Measurements from ENCODE around the gene ZNF367. TPM values are rescaled to one million over a fixed set of nuclear protein-coding genes. Genes with fewer than 3 reads are reported as not detected.

The ZNF367 gene
- total RNA-seq, 1 donor from 2014 or later: 3.9 TPM

DNA sequence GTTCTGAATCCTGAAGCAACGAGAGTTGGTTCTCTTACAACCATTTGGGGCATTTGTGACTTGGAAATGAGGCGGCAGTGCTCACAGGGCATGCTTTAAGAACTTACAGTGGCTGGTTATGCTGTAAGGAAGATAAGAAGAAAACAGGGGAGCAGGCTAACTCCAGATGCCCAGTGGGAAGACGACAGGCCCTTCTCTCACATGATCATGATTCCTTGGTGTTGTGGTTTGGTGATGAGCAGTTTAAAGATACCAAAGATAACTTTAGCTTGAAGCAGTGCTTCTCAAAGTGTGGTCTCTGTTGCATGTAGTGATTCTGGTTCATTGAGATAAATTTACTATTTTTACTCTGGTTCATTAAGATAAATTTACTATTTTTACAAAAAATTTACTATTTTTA lies 29.2 kb upstream of the ZNF367 start:
- TF ChIP-seq, protein P1, sequence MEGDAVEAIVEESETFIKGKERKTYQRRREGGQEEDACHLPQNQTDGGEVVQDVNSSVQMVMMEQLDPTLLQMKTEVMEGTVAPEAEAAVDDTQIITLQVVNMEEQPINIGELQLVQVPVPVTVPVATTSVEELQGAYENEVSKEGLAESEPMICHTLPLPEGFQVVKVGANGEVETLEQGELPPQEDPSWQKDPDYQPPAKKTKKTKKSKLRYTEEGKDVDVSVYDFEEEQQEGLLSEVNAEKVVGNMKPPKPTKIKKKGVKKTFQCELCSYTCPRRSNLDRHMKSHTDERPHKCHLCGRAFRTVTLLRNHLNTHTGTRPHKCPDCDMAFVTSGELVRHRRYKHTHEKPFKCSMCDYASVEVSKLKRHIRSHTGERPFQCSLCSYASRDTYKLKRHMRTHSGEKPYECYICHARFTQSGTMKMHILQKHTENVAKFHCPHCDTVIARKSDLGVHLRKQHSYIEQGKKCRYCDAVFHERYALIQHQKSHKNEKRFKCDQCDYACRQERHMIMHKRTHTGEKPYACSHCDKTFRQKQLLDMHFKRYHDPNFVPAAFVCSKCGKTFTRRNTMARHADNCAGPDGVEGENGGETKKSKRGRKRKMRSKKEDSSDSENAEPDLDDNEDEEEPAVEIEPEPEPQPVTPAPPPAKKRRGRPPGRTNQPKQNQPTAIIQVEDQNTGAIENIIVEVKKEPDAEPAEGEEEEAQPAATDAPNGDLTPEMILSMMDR (IDR thresholded peaks at IDR 0.05; ENCODE audit: borderline replicate concordance): no peak
- H3K4me1 ChIP-seq: peaks cover 25% of the 10 kb centered on the region
- no peak for DNase-seq
- no peak overlapping the region for H3K4me3 ChIP-seq
- intact Hi-C loops (cut with micrococcal nuclease): no loop called here
- no peaks in the 10 kb centered on the region for H3K9me3 ChIP-seq (replicated peaks)
- H3K27ac ChIP-seq (replicated peaks): no peak overlapping the region
- H3K36me3 ChIP-seq: no peaks in the 10 kb centered on the region
- H3K27me3 ChIP-seq (ENCODE audit: low read depth): no peaks in the 10 kb centered on the region

DNA sequence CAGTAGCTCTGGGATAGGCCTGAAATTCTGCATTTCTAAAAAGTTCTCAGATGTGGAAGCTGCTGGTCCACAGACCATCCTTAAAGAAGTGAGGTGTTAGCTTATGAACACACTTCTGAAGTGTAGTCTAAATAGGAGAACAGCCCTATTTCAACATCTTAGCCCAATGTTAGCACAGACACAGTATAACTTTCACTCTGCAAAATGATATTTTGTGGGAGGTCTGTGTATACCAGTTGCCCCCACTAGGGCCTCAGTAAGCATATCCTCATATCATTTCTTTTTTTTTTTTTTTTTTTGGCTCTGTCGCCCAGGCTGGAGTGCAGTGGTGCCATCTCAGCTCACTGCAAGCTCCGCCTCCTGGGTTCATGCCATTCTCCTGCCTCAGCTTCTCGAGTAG lies 24.3 kb upstream of the ZNF367 start:
- Histone ChIP-seq H3K4me3 (no peak overlapping the region), H3K27ac (replicated peaks) (no peak overlapping the region), H3K36me3 (no peaks in the 10 kb centered on the region), H3K9me3 (replicated peaks) (no peaks in the 10 kb centered on the region), H3K27me3 (ENCODE audit: low read depth) (no peaks in the 10 kb centered on the region), H3K4me1 (no peaks in the 10 kb centered on the region)
- intact Hi-C loops (cut with micrococcal nuclease): no loop called here
- no peak for DNase-seq
- TF ChIP-seq, protein P1 (IDR thresholded peaks at IDR 0.05; ENCODE audit: borderline replicate concordance): no peak

DNA sequence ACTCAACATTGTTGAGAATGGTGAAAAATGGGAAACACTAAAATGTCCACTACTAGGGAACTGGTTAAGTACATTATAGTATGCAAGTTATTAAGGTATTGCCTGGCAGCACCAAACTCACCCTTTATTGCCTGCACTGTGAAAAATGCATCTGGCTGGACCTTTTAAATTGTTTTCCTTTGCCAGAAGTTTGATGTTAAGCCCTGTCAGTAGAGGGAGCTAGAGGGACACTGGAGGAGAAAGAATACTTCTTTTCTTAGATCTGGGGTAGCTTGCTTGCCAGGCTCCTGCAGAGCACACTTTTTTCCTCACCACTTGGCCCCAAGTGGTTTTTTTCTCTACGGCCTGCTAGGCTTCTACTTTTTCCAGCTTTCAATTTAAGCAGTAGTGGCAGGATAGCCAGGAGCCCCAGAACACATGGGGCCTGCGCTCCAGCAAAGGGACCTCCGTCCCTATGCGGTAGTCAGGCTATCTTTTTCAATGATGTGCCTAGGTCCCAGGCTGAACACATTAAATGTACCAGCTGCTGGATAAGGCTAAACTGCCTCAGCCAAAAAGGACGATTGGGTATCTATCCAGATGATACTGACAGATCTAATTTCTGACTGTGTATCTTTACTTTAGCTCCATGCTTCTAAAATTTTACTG lies 23.8 kb upstream of the ZNF367 start:
- Histone ChIP-seq H3K27ac (replicated peaks) (no peak overlapping the region), H3K4me1 (no peaks in the 10 kb centered on the region), H3K9me3 (replicated peaks) (no peaks in the 10 kb centered on the region), H3K27me3 (ENCODE audit: low read depth) (no peaks in the 10 kb centered on the region), H3K4me3 (no peak overlapping the region), H3K36me3 (no peaks in the 10 kb centered on the region)
- TF ChIP-seq, protein P1 (IDR thresholded peaks at IDR 0.05; ENCODE audit: borderline replicate concordance): peak; percentile 59
- intact Hi-C loops (cut with micrococcal nuclease): no loop called here
- no peak for DNase-seq

DNA sequence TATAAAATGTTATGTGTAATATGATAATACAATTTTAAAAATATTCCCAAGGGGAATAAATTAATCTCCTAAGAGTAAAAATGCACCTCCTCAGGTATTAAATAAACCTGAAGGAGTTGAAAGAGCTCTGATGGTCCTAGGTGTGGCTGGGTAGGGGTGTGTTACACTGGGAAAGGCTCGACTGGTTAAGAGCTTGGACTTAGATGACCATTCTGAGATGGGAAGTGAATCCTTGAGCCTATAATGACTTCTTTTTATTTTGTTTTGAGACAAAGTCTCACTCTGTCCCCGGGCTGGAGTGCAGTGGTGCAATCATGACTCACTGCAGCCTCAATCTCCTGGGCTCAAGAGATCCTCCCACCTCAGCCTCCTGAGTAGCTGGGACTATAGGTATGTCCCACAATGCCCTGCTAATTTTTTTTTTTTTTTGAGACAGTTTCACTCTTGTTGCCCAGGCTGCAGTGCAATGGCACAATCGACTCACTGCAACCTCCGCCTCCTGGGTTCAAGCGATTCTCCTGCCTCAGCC lies 22.6 kb upstream of the ZNF367 start:
- Histone ChIP-seq H3K4me3 (no peak overlapping the region), H3K27ac (replicated peaks) (no peak overlapping the region), H3K4me1 (no peaks in the 10 kb centered on the region), H3K36me3 (no peaks in the 10 kb centered on the region), H3K9me3 (replicated peaks) (no peaks in the 10 kb centered on the region), H3K27me3 (ENCODE audit: low read depth) (no peaks in the 10 kb centered on the region)
- intact Hi-C loops (cut with micrococcal nuclease): no loop called here
- TF ChIP-seq, protein P1 (IDR thresholded peaks at IDR 0.05; ENCODE audit: borderline replicate concordance): no peak
- DNase-seq: no peak

DNA sequence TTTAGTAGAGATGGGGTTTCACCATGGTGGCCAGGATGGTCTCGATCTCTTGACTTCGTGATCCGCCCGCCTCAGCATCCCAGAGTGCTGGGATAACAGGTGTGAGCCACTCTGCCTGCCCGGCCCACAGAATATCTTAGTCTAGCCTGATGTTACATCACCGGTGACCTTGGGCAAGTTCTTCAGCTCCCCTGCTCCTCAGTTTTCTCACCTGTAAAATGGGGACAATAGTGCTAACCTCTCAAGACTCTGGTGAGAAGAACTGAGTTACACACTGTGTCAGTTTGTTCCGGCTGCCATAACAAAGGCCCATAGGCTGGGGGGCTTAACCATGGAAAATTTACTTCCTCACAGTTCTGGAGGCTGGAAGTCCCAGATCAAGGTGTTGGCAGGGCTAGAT lies 19.3 kb upstream of the ZNF367 start:
- H3K27me3 ChIP-seq (ENCODE audit: low read depth): no peaks in the 10 kb centered on the region
- no peaks in the 10 kb centered on the region for H3K4me1 ChIP-seq
- no peaks in the 10 kb centered on the region for H3K36me3 ChIP-seq
- no peak overlapping the region for H3K4me3 ChIP-seq
- H3K9me3 ChIP-seq (replicated peaks): peaks cover 5% of the 10 kb centered on the region
- TF ChIP-seq, protein P1 (IDR thresholded peaks at IDR 0.05; ENCODE audit: borderline replicate concordance): no peak
- no peak overlapping the region for H3K27ac ChIP-seq (replicated peaks)
- DNase-seq: no peak
- intact Hi-C loops (cut with micrococcal nuclease): no loop called here

All from left ventricle myocardium inferior (tissue), 1 donor.